HCEC 1CT (cell line): ENCODE data around the gene HLX.

ENCODE experiments used
- DNase-seq: peaks from one replicate; pipeline ENCODE4 v3.0.0-alpha.2; 2017

Gene HLX

DNA sequence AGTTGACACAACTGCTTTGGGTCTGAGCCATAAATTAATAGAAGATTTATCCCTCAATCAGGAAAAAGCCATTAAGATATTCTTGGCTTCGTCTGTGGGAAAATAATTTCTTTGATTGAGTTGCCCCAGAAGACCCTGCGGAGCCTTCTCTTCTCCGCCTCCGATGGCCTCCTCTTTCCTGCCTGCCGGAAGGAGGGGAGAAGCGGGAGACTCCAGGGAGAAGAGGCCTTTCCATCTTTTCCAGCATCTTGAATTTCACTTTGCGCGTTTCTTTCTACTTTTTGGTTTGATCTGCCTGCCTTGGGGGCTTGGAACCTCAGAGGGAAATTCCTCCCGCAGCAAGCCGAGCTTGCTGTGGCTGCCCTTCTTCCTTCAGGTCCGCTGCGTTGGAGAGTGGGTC is 16.8 kb downstream of the HLX start:
- no peak for DNase-seq

GRCh38 chr1:220900842-220901241 is 21.6 kb downstream of the HLX start:
- DNase-seq, result no peak

DNA sequence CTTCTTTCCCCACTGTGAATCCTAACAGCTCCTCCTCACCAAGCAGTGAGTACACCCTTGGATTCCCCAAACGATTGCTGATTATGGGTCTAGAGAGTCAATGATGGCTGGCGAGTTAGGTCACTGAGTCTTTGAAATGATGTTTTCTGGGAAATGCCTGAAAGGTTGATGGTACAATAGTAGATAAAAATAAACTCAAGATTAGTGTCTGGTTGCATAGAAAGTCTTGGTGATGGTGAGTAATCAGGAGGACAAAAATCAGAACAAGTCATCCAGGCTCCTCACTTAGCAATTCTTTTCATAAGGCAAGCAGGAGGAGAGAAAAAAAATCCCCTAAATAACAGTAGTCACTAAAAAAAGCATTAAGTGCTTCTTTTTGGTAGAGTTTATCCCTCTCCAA is 22.6 kb downstream of the HLX start:
- no peak for DNase-seq

DNA sequence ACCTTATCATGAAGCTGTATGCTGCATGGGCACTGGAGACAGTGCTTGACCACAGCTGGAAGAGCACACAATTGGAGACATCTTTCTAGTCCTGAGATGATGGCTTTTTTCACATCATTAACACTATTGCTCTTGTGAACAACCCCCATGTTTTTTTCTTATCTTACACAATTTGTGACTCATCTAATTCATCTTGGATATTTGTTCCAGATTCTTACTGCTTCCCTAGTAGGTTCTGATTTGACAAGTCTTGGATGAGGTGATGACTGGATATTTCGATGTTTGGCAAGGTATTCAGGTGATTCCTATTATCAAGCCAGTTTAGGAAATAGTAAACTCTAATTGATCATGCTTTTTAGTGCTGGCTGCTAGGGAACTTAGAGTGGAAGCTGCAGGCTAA is 23.7 kb downstream of the HLX start:
- DNase-seq, result peak; percentile 29

- no peak for DNase-seq
Observed at GRCh38 chr1:220904876-220905275, 25.6 kb downstream of the HLX start.

DNA sequence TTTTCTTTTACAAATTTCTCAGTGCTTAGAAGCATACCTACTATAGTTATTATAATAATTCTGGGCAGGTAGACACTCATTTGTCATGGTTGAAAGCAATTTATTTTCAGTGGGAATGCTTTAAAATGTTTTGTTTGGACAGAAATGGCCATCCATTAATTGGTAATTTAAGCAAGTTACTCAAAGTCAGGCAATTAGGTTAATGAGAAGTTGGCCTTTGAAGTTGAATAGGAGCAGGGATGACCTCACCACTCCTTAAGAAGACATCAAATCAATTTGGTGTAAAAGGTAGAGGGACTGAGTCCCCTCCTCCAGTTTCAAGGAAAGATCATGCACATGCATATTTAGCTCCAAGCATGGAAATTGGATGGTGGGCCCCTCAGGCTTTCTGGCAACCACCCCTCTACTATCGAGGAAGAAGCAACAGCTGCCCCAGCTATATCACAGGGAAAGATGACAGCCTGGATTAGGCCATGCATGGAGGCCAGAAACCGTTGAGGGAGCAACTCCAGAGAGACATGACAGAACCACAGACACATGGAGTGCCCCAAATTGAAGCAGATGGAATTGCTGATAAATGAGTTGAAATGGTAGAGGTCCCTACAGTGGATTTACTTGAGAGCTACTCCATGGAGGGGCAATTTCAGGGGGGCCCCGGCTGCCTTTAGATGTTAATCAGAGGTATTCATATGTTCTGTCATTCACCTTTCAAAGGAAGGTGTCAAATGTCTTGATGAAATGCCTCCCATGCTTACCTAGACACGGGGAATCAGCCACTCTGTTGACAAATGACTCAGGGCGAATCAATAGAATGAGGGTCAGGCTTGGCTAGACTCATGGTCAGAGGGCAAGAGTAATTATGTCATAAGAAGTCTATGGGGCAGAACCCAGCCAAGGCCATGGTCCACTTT is 26.7 kb downstream of the HLX start:
- DNase-seq, result peak; percentile 30

GRCh38 chr1:220906561-220907334 is 27.5 kb downstream of the HLX start:
- DNase-seq, result no peak

DNA sequence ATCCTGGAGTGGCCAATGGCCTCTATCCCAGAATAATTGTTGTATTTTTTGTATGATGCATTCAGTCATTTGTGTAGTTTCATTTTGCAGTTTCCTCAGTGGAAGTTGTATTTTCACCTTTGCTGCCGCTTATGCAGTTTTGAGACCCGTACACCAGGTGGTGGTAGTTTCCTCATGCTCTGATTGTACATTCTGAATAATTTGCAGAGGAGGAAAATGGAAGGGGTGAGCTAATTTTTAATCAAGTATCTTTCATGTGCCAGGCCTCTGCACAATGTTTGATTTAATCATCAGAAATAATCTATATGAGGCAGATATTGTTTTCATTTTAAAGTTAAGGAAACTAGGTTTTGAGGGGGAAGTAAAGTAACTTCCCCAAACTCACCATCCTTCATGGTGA is 29.5 kb downstream of the HLX start:
- peak; percentile 30 for DNase-seq

- DNase-seq, result no peak
Observed at GRCh38 chr1:220910021-220910420, 30.8 kb downstream of the HLX start.

GRCh38 chr1:220914283-220915116 is 35.3 kb downstream of the HLX start:
- DNase-seq, result peak; percentile 11

GRCh38 chr1:220915117-220915440 is 35.8 kb downstream of the HLX start:
- DNase-seq, result no peak

- DNase-seq, result no peak
Observed at GRCh38 chr1:220915954-220916353, 36.7 kb downstream of the HLX start.

- DNase-seq, result no peak
Observed at GRCh38 chr1:220917101-220917500, 37.9 kb downstream of the HLX start.

DNA sequence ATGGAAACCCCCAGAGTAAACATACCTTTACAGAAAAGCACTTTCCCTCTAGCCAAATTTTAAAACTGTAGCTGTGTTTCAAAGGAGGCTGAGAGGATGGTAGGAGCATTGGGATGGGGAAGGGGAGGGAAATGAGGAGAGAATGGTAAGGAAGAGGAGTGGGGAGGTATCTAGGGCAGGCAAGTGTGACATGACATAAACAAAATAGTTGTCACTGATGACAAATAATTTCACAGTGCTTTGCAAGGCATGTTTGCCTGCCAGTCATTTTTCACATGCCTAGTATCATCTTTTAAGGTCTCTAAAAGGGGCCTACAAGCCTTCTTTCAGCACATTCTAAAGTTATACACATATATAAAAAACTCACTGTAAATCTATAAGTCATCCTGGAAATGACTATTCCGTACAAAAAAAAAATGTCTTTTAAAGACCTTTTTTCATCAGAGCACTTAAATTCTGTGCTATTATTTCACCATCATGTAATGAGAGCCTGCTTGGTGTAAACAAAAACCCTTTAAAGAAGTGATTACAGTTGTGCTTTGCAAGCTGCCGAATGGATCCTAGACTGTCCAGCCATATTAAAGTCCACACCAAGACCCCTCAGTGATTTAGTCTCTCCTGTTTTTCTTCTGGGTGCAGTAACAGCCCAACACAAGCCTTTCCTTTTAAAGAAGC is 38.4 kb downstream of the HLX start:
- DNase-seq, result no peak

DNA sequence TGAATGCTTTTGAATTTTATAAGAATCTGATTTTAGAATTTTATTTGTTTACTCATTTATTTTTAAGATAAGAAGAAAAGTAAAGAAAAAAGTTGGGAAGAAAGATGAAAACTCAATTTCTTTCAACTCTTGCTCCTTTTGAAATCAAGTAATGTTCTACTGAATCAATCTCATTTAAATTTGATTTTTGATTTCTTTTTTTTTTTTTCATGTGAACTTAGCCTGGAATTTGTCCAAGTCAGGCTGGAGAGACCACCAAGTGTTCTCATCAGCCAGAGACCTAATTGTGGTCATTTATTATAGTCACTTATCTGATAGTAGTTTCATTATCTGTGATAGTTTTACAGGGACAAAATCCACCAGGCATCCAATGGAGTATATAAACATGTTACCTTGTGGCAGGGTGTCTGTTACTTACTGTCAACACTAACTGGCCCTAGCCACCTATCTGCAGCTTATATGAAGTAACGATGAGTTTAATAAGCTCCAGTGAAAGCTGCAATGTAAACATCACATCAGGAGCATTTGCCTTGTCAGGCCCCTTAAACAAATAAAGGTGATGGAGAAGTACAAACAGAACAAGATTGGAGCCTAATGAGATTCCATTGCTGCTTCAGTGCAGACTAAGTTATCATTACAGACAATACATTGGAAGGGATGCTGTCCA is 39.2 kb downstream of the HLX start:
- DNase-seq, result no peak

DNA sequence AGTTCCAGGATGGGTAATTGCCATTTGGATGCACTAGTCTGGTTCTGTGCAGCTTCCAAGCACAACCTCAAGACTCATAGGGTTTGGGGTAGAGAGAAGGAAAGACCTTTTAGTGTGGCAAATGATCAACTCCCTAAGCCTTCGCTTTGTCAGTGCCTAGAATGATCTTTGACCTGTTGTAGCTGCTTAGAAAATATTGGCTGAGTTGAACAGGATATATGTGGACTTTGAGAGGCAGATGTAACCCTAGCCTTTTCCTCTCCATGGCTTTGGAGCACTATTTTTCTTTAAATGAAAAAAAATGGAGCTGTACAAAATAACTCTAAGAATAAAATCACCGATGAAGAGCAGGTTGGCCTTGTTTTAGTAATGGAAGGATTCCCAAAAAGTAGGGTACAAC is 41.7 kb downstream of the HLX start:
- no peak for DNase-seq

DNA sequence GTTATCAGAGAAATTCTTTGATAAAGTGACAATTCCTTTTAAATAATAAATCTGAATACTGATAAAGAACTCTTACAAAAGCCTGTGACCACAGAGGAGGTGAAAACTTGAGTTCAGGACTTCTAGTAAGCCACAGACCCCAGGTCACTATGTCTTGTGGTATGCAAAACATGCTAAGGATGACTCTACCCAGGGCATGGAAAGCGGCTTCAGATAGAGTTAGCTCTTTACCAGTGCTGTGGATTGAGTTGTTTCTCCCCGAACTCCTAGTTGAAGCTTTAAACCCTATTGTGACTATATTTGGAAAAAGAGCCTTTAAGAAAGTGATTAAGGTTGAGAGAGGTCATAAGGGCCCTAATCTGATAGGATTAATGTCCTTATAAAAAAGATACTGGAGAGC is 42.3 kb downstream of the HLX start:
- DNase-seq, result no peak

- DNase-seq, result no peak
Observed at GRCh38 chr1:220921971-220922635, 42.9 kb downstream of the HLX start.

GRCh38 chr1:220922951-220923350 is 43.7 kb downstream of the HLX start:
- no peak for DNase-seq

DNA sequence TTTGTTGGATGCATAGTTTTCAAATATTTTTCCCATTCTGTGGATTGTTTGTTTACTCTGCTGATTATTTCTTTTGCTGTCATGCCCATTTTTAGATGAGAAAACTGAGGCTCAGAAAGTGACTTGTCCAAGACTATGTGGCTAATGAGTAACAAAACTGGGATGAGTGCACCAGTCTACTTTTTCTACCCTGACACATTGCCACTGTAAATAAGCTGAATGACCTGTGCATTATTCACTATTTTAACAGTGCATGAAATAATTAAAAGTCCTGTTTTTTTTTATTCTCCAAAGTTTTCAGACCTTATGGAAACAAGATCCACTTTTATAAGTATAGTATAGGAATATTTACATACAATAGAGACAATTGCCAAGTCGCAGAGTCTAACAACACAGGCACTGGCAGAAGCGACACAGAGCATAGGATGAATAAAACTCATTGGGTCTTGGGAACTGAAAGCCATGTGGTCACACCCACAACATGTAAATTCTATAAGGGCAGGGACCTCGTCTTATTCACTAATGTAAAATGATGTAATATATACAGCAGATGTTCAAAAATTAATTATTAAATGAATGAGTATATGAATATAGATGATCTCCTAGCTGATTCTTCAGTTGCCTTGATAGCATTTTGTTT is 45.2 kb downstream of the HLX start:
- DNase-seq, result peak; percentile 6

DNA sequence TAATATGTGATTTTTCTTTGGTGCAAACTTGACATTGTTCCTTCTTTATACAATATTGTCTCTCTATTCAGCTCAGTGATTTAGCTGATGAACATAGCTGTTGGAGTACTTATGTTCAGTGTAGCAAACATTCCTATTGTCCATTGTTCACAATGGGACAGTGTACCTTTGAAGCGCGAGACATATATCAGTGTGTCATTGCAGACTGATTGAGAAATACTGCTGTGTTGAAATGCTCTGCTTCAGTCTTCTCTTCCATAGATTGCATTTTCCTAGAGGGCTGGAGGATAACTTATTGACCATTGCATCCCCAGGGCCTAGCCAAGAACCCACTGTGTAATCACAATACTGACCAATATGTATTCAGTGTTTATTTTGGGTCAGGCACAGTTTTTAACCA is 46.5 kb downstream of the HLX start:
- no peak for DNase-seq
